ENCODE data around the gene CSTPP1. TPM values are rescaled to one million over a fixed set of nuclear protein-coding genes. Genes with fewer than 3 reads are reported as not detected.

The CSTPP1 gene
- total and polyA plus RNA-seq, 2 donors (not counting 1 experiment from before 2014, with no cell fraction given), result 15.5 to 34.1 TPM

DNA sequence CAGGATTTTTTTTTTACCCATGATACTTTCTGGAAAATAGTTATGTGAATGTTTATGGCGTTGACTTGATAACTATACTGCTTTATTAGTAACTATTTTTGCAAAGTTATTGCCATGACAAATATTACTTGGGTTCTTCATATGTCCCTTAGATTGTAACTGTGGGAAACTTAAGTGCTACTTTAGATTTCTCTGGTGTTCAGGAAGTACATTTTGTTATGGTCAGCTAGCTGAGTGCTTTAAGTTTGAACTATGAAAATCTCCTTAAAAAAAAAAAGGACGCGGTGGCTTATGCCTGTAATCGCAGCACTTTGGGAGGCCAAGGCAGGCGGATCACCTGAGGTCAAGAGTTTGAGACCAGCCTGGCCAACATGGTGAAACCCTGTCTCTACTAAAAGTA lies 42.8 kb downstream of the CSTPP1 start:
- DNase-seq (ENCODE audit: low read depth in 2 of 2), result no peak
- Histone ChIP-seq H3K9me3 (ENCODE audit: control insufficient read depth, insufficient read depth, low read depth, low read length) (no peaks in the 10 kb centered on the region), H3K27me3 (ENCODE audit: control insufficient read depth, insufficient read depth, low read length) (no peaks in the 10 kb centered on the region), H3K79me2 (ENCODE audit: control insufficient read depth, insufficient read depth, low read length) (no peaks in the 10 kb centered on the region), H3K4me3 (replicated peaks in 1 of 4; ENCODE audit: control extremely low read depth in 1 of 4, insufficient read depth in 1 of 4, low read depth in 3 of 4, low read length in 4 of 4) (no peak overlapping the region), H3K36me3 (ENCODE audit: control insufficient read depth, insufficient read depth, low read length) (no peaks in the 10 kb centered on the region), H3K4me1 (ENCODE audit: control insufficient read depth, extremely low read depth, insufficient read depth, low read length) (no peaks in the 10 kb centered on the region), H2AFZ (ENCODE audit: low read length) (no peak overlapping the region), H3K9ac (ENCODE audit: insufficient read depth, low read length) (no peak overlapping the region), H3K27ac (ENCODE audit: insufficient read depth, low read length) (no peak overlapping the region), H3K4me2 (ENCODE audit: extremely low read depth, insufficient read depth, low read length) (no peak overlapping the region), H4K20me1 (ENCODE audit: control insufficient read depth, extremely low read depth, insufficient read depth, low read length) (no peaks in the 10 kb centered on the region)
- TF ChIP-seq EZH2 (IDR thresholded peaks at IDR 0.05; ENCODE audit: low read length, missing control alignments), result no peak
- TF ChIP-seq, protein P1, sequence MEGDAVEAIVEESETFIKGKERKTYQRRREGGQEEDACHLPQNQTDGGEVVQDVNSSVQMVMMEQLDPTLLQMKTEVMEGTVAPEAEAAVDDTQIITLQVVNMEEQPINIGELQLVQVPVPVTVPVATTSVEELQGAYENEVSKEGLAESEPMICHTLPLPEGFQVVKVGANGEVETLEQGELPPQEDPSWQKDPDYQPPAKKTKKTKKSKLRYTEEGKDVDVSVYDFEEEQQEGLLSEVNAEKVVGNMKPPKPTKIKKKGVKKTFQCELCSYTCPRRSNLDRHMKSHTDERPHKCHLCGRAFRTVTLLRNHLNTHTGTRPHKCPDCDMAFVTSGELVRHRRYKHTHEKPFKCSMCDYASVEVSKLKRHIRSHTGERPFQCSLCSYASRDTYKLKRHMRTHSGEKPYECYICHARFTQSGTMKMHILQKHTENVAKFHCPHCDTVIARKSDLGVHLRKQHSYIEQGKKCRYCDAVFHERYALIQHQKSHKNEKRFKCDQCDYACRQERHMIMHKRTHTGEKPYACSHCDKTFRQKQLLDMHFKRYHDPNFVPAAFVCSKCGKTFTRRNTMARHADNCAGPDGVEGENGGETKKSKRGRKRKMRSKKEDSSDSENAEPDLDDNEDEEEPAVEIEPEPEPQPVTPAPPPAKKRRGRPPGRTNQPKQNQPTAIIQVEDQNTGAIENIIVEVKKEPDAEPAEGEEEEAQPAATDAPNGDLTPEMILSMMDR (conservative IDR thresholded peaks at IDR 0.05 in 1 of 2, IDR thresholded peaks at IDR 0.05 in 1 of 2; ENCODE audit: low read depth in 1 of 2, low read length in 2 of 2), result no peak

DNA sequence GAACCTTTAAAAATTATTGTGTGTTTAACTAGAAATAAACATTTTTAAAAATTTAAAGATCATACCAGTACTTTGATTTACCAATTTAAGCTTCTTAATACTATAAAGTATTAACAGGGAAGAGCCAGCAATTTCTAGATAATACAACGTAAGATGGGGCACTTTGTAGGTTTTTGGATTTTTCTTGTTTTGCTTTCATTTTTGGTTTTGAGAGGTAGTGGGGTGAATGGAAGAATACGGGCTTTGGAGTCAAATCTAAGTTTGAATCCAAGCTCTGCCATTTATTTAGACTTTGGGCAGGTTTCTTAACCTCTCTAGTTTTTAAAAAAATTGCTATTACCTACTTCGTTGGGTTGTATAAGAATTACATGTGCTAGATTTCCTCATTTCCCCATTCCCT lies 44.9 kb downstream of the CSTPP1 start:
- no peak overlapping the region for H3K4me3 ChIP-seq (replicated peaks in 1 of 4; ENCODE audit: control extremely low read depth in 1 of 4, insufficient read depth in 1 of 4, low read depth in 3 of 4, low read length in 4 of 4)

DNA sequence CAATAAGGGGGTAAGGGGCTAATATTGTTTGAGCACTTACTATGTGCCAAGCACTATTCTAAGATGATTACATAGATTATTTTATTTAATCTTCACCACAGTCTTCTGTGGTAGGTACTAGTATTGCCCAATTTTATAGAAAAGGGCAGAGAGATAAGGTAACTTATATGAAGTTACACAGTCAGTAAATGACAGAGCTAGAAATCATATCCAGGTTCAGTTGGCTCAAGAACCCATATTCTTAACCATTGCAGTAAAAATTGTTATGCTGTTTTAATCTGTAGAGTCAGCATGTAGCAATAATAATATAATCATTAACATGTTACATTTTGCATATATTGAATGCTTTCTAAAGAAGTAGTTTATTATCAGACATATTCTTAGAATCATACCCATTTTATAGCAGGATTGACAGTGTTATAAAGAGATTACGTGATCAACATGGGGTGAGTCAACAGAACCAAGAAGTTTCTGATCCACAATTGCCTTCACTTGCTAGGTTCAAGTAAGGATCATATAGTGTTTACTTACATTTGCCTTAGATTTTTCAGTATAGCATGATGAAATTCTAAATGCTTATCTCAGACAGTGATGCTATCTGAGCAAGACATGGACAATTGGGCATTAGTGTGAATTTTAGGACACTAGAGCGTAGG lies 46.4 kb downstream of the CSTPP1 start:
- no peaks in the 10 kb centered on the region for H3K9me3 ChIP-seq (ENCODE audit: control insufficient read depth, insufficient read depth, low read depth, low read length)
- H3K27ac ChIP-seq (ENCODE audit: insufficient read depth, low read length), result no peak overlapping the region
- H3K4me2 ChIP-seq (ENCODE audit: extremely low read depth, insufficient read depth, low read length), result no peak overlapping the region

More for the DNA sequence above, 44.9 kb downstream of the CSTPP1 start:
- H4K20me1 ChIP-seq (ENCODE audit: control insufficient read depth, extremely low read depth, insufficient read depth, low read length), result no peaks in the 10 kb centered on the region
- no peaks in the 10 kb centered on the region for H3K27me3 ChIP-seq (ENCODE audit: control insufficient read depth, insufficient read depth, low read length)
- H3K4me1 ChIP-seq (ENCODE audit: control insufficient read depth, extremely low read depth, insufficient read depth, low read length), result no peaks in the 10 kb centered on the region
- no peak for DNase-seq (ENCODE audit: low read depth in 2 of 2)
- no peaks in the 10 kb centered on the region for H3K9me3 ChIP-seq (ENCODE audit: control insufficient read depth, insufficient read depth, low read depth, low read length)
- H2AFZ ChIP-seq (ENCODE audit: low read length), result no peak overlapping the region
- no peaks in the 10 kb centered on the region for H3K36me3 ChIP-seq (ENCODE audit: control insufficient read depth, insufficient read depth, low read length)
- no peaks in the 10 kb centered on the region for H3K79me2 ChIP-seq (ENCODE audit: control insufficient read depth, insufficient read depth, low read length)
- H3K9ac ChIP-seq (ENCODE audit: insufficient read depth, low read length), result no peak overlapping the region
- no peak for TF ChIP-seq EZH2 (IDR thresholded peaks at IDR 0.05; ENCODE audit: low read length, missing control alignments)
- TF ChIP-seq, protein P1 (conservative IDR thresholded peaks at IDR 0.05 in 1 of 2, IDR thresholded peaks at IDR 0.05 in 1 of 2; ENCODE audit: low read depth in 1 of 2, low read length in 2 of 2), result no peak
- no peak overlapping the region for H3K27ac ChIP-seq (ENCODE audit: insufficient read depth, low read length)
- no peak overlapping the region for H3K4me2 ChIP-seq (ENCODE audit: extremely low read depth, insufficient read depth, low read length)

More for the DNA sequence above, 46.4 kb downstream of the CSTPP1 start:
- H2AFZ ChIP-seq (ENCODE audit: low read length), result no peak overlapping the region
- H4K20me1 ChIP-seq (ENCODE audit: control insufficient read depth, extremely low read depth, insufficient read depth, low read length), result no peaks in the 10 kb centered on the region
- no peak for TF ChIP-seq EZH2 (IDR thresholded peaks at IDR 0.05; ENCODE audit: low read length, missing control alignments)
- TF ChIP-seq, protein P1 (conservative IDR thresholded peaks at IDR 0.05 in 1 of 2, IDR thresholded peaks at IDR 0.05 in 1 of 2; ENCODE audit: low read depth in 1 of 2, low read length in 2 of 2), result no peak
- no peaks in the 10 kb centered on the region for H3K79me2 ChIP-seq (ENCODE audit: control insufficient read depth, insufficient read depth, low read length)
- DNase-seq (ENCODE audit: low read depth in 2 of 2), result no peak
- no peaks in the 10 kb centered on the region for H3K36me3 ChIP-seq (ENCODE audit: control insufficient read depth, insufficient read depth, low read length)
- no peaks in the 10 kb centered on the region for H3K27me3 ChIP-seq (ENCODE audit: control insufficient read depth, insufficient read depth, low read length)
- no peak overlapping the region for H3K9ac ChIP-seq (ENCODE audit: insufficient read depth, low read length)
- no peak overlapping the region for H3K4me3 ChIP-seq (replicated peaks in 1 of 4; ENCODE audit: control extremely low read depth in 1 of 4, insufficient read depth in 1 of 4, low read depth in 3 of 4, low read length in 4 of 4)
- H3K4me1 ChIP-seq (ENCODE audit: control insufficient read depth, extremely low read depth, insufficient read depth, low read length), result no peaks in the 10 kb centered on the region
